ENCODE results near the gene CACNA2D1.

CACNA2D1 gene

GRCh38 chr7:82212466-82212865, 231.1 kb downstream of the CACNA2D1 start:
- Mint-ChIP-seq H3K36me3 (no peaks in the 10 kb centered on the region), H3K4me1 (no peaks in the 10 kb centered on the region), H3K9me3 (no peaks in the 10 kb centered on the region), H3K27me3 (no peaks in the 10 kb centered on the region), H3K4me3 (no peak overlapping the region), H3K27ac (no peak overlapping the region)
- DNase-seq (ENCODE audit: low spot score in 2 of 2) (no peak), ATAC-seq (ENCODE audit: low read depth) (no peak)

- no peak overlapping the region for H3K4me3 Mint-ChIP-seq
Measured at GRCh38 chr7:82211333-82211732, 232.2 kb downstream of the CACNA2D1 start.

GRCh38 chr7:82210416-82211184, 233.0 kb downstream of the CACNA2D1 start:
- Mint-ChIP-seq H3K36me3 (no peaks in the 10 kb centered on the region), H3K4me1 (no peaks in the 10 kb centered on the region), H3K27ac (no peak overlapping the region), H3K4me3 (no peak overlapping the region), H3K9me3 (no peaks in the 10 kb centered on the region), H3K27me3 (no peaks in the 10 kb centered on the region)
- no peak for ATAC-seq (ENCODE audit: low read depth)
- no peak for DNase-seq (ENCODE audit: low spot score in 2 of 2)

More at GRCh38 chr7:82211333-82211732, 232.2 kb downstream of the CACNA2D1 start:
- ATAC-seq (ENCODE audit: low read depth) (no peak), DNase-seq (ENCODE audit: low spot score in 2 of 2) (no peak)
- H3K27ac Mint-ChIP-seq = no peak overlapping the region
- H3K4me1 Mint-ChIP-seq = no peaks in the 10 kb centered on the region
- no peaks in the 10 kb centered on the region for H3K9me3 Mint-ChIP-seq
- H3K36me3 Mint-ChIP-seq = no peaks in the 10 kb centered on the region
- H3K27me3 Mint-ChIP-seq = no peaks in the 10 kb centered on the region

GRCh38 chr7:82209179-82209747, 234.3 kb downstream of the CACNA2D1 start:
- Mint-ChIP-seq H3K4me1 (no peaks in the 10 kb centered on the region), H3K27ac (no peak overlapping the region), H3K36me3 (no peaks in the 10 kb centered on the region), H3K9me3 (no peaks in the 10 kb centered on the region), H3K27me3 (no peaks in the 10 kb centered on the region), H3K4me3 (no peak overlapping the region)
- ATAC-seq (ENCODE audit: low read depth) = no peak
- no peak for DNase-seq (ENCODE audit: low spot score in 2 of 2)

GRCh38 chr7:82204694-82205093, 238.9 kb downstream of the CACNA2D1 start:
- Mint-ChIP-seq H3K27me3 (no peaks in the 10 kb centered on the region), H3K4me1 (no peaks in the 10 kb centered on the region), H3K27ac (no peak overlapping the region), H3K9me3 (peaks cover 1% of the 10 kb centered on the region), H3K4me3 (no peak overlapping the region), H3K36me3 (no peaks in the 10 kb centered on the region)
- ATAC-seq (ENCODE audit: low read depth) = no peak
- no peak for DNase-seq (ENCODE audit: low spot score in 2 of 2)

GRCh38 chr7:82202965-82203364, 240.6 kb downstream of the CACNA2D1 start:
- ATAC-seq (ENCODE audit: low read depth) (no peak), DNase-seq (ENCODE audit: low spot score in 2 of 2) (no peak)
- no peaks in the 10 kb centered on the region for H3K27me3 Mint-ChIP-seq
- no peaks in the 10 kb centered on the region for H3K4me1 Mint-ChIP-seq
- no peak overlapping the region for H3K4me3 Mint-ChIP-seq
- no peak overlapping the region for H3K27ac Mint-ChIP-seq
- H3K9me3 Mint-ChIP-seq = peaks cover 1% of the 10 kb centered on the region
- H3K36me3 Mint-ChIP-seq = no peaks in the 10 kb centered on the region

GRCh38 chr7:82202107-82202506, 241.5 kb downstream of the CACNA2D1 start:
- Mint-ChIP-seq H3K4me3 (no peak overlapping the region), H3K9me3 (peaks cover 1% of the 10 kb centered on the region), H3K27me3 (no peaks in the 10 kb centered on the region), H3K27ac (no peak overlapping the region), H3K4me1 (no peaks in the 10 kb centered on the region), H3K36me3 (no peaks in the 10 kb centered on the region)
- no peak for DNase-seq (ENCODE audit: low spot score in 2 of 2)
- no peak for ATAC-seq (ENCODE audit: low read depth)

- H3K9me3 Mint-ChIP-seq = peaks cover 4% of the 10 kb centered on the region
- no peak overlapping the region for H3K27ac Mint-ChIP-seq
- no peak overlapping the region for H3K4me3 Mint-ChIP-seq
- no peaks in the 10 kb centered on the region for H3K4me1 Mint-ChIP-seq
- H3K36me3 Mint-ChIP-seq = no peaks in the 10 kb centered on the region
- ATAC-seq (ENCODE audit: low read depth) = no peak
- no peaks in the 10 kb centered on the region for H3K27me3 Mint-ChIP-seq
- no peak for DNase-seq (ENCODE audit: low spot score in 2 of 2)
Measured at GRCh38 chr7:82200601-82201000, 243.0 kb downstream of the CACNA2D1 start.

- peaks cover 9% of the 10 kb centered on the region for H3K9me3 Mint-ChIP-seq
- H3K36me3 Mint-ChIP-seq = no peaks in the 10 kb centered on the region
- no peaks in the 10 kb centered on the region for H3K27me3 Mint-ChIP-seq
- ATAC-seq (ENCODE audit: low read depth) (no peak), DNase-seq (ENCODE audit: low spot score in 2 of 2) (no peak)
- no peak overlapping the region for H3K4me3 Mint-ChIP-seq
- H3K27ac Mint-ChIP-seq = no peak overlapping the region
- H3K4me1 Mint-ChIP-seq = no peaks in the 10 kb centered on the region
Measured at GRCh38 chr7:82194016-82194643, 249.4 kb downstream of the CACNA2D1 start.

- Mint-ChIP-seq H3K9me3 (peaks cover 8% of the 10 kb centered on the region), H3K4me1 (no peaks in the 10 kb centered on the region), H3K4me3 (no peak overlapping the region), H3K36me3 (no peaks in the 10 kb centered on the region), H3K27ac (no peak overlapping the region), H3K27me3 (no peaks in the 10 kb centered on the region)
- no peak for ATAC-seq (ENCODE audit: low read depth)
- DNase-seq (ENCODE audit: low spot score in 2 of 2) = no peak
Measured at GRCh38 chr7:82188636-82189035, 254.9 kb downstream of the CACNA2D1 start.

GRCh38 chr7:82185443-82185842, 258.1 kb downstream of the CACNA2D1 start:
- Mint-ChIP-seq H3K9me3 (peaks cover 9% of the 10 kb centered on the region), H3K4me3 (no peak overlapping the region), H3K4me1 (no peaks in the 10 kb centered on the region), H3K36me3 (no peaks in the 10 kb centered on the region), H3K27me3 (no peaks in the 10 kb centered on the region), H3K27ac (no peak overlapping the region)
- DNase-seq (ENCODE audit: low spot score in 2 of 2) (no peak), ATAC-seq (ENCODE audit: low read depth) (no peak)

GRCh38 chr7:82183634-82184033, 259.9 kb downstream of the CACNA2D1 start:
- Mint-ChIP-seq H3K4me1 (no peaks in the 10 kb centered on the region), H3K27ac (no peak overlapping the region), H3K4me3 (no peak overlapping the region), H3K27me3 (no peaks in the 10 kb centered on the region), H3K36me3 (no peaks in the 10 kb centered on the region), H3K9me3 (peaks cover 9% of the 10 kb centered on the region)
- DNase-seq (ENCODE audit: low spot score in 2 of 2) = no peak
- ATAC-seq (ENCODE audit: low read depth) = no peak

GRCh38 chr7:82179311-82179710, 264.3 kb downstream of the CACNA2D1 start:
- no peak for DNase-seq (ENCODE audit: low spot score in 2 of 2)
- H3K4me3 Mint-ChIP-seq = no peak overlapping the region
- H3K27ac Mint-ChIP-seq = no peak overlapping the region
- peaks cover 6% of the 10 kb centered on the region for H3K9me3 Mint-ChIP-seq
- H3K27me3 Mint-ChIP-seq = no peaks in the 10 kb centered on the region
- no peak for ATAC-seq (ENCODE audit: low read depth)
- H3K4me1 Mint-ChIP-seq = no peaks in the 10 kb centered on the region
- no peaks in the 10 kb centered on the region for H3K36me3 Mint-ChIP-seq

GRCh38 chr7:82175319-82175718, 268.3 kb downstream of the CACNA2D1 start:
- Mint-ChIP-seq H3K9me3 (peaks cover 2% of the 10 kb centered on the region), H3K36me3 (no peaks in the 10 kb centered on the region), H3K4me1 (no peaks in the 10 kb centered on the region), H3K4me3 (no peak overlapping the region), H3K27me3 (no peaks in the 10 kb centered on the region), H3K27ac (no peak overlapping the region)
- ATAC-seq (ENCODE audit: low read depth) = no peak
- no peak for DNase-seq (ENCODE audit: low spot score in 2 of 2)
